Inflammatory macrophage (primary cell): ENCODE results near the gene UGT1A10.

Experiments
- DNase-seq, 2 donors: peaks; one replicate each; pipeline ENCODE4 v3.0.0-alpha.2; 2020 to 2022

The UGT1A10 gene

DNA sequence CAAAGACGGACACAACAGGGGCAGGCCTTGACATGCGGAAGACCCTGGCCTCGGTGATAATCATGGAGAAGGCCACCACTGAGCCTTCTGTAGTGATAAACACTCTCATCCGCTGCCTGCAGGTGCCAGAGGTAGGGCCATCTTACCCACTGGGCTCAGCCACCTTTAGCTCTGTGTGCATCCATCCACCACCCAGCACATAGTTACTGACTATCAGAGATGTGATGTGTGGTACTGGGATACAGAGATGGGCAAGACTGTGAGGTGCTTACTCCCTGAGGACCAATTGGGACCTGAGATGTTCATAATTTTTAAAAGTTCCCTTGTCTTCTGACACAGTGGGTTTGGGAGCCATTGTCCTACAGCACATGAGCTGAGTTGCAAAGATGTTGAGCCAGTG, 143.5 kb downstream of the UGT1A10 start:
- DNase-seq, result no peak

DNA sequence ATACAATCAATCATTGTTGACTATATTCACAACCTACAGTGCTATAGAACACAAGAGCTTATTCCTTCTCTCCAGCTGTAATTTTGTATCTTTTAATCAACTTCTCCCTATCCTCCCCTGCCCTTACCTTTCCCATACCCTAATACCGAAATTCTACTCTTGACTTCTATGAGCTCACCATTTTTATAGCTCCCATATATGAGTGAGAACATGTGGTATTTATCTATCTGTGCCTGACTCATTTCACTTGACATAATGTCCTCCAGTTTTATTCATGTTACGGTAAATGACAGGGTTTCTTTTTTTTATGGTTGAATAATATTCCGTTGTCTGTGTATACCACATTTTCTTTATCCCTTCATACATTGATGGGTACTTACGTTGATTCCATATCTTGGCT, 144.5 kb downstream of the UGT1A10 start:
- DNase-seq, result no peak

GRCh38 chr2:233789554-233789953, 153.3 kb downstream of the UGT1A10 start:
- DNase-seq, result no peak

DNA sequence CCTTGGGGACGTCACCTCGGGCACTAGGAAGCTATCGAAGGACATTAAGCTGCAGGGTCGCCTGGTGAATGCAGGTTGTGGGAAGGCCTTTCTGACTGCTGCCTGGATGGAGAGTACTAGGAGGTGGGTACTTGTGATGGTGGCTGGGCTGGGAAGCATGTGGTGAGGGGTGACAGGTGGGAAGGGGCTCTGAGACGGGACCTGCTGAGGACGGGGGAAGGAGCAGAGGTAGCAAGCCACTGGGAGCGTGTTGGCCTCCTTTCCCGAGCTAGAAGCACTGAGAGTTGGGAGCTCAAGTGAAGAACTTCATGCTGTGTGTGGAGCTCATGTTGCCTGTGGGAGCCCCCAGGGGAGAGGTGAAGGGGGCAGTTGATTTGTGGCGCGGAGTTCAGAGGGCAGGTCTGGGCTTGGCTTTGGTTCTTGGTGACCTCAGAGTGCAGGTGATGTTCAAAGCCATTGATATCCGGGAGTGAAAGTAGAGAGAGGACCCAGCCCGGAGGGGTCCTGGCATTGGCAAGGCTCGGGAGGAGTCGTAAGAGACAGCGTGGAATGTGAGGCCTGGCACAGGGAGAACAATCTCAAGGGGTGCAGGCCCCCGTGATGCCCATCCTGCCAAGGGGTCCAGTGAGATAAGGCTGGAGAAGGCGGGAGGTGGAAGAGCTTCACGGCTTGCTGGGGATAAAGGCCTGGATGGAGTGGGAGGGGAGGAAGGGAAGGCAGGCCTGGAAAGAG, 155.1 kb downstream of the UGT1A10 start:
- DNase-seq, result no peak

DNA sequence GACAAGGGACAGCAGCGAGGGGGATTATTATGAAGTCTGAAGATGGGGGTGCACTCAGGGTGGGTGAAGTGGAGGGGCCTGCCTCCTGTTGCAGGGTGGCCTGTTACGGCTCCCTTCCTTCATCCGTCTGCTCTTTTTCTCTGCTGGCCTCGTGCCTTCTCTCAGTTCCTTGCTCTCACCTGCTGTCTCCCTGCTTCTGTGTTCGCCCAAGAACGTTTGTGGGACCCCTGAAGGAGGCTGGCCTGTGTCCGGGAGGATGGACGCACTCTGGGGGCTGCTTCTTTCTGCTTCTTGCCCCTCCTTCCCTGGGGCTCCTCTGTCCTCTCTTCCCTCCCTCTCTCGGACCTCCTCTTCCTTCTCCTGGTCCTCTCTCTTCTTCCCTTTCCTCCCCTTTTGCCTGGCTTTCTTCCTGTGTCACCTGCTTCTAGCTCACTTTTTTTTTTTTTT, 155.7 kb downstream of the UGT1A10 start:
- DNase-seq, result no peak

DNA sequence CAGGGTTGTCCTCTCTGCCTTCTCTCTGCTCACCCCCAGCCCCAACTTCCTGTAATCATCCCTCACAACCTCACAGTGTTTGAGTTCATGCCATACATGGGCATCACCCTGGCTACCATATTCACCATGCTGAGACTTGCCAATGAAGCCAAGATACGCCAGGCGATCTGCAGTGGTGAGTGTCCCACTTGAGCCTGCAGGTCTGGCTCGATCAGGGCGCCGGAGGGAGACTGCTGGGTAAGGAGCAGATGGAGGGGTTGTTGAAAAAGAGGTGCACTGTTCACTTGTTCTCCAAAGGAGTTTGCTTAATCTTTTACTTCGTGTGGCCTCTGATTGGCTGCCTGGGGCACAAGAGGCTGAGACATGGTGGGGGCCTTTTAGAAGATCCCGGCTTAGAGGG, 156.5 kb downstream of the UGT1A10 start:
- DNase-seq, result no peak

DNA sequence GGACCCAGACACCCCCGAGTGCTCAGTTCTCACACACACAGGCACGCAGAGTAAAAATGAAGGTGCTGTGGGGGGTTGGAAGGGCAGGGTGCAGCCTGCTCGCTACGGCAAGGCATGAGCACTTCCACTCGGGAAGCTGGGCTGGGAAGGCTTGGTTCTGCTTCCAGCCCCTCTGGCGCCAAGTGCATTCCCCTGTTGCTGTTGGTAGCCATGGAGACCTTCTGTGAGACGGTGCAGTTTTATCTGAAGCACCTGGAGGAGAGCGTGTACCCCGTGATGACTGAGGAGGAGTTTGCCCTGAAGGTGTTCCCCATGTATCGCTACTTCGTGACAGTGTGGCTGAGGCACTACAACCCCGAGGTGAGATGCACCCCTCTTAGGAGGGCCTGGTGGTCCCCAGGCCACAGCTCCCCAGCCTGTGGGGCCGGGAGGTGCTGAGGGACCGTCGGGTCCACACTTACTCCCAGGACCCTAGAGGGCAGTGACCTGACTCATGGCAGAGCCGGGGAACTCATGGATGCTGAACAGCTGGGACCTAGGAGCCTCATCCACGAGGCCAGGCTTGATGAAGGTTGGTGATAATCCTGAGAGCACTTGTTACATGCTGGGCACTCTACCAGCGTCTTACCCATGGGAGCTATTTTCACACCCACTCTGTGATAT, 157.3 kb downstream of the UGT1A10 start:
- DNase-seq, result no peak

DNA sequence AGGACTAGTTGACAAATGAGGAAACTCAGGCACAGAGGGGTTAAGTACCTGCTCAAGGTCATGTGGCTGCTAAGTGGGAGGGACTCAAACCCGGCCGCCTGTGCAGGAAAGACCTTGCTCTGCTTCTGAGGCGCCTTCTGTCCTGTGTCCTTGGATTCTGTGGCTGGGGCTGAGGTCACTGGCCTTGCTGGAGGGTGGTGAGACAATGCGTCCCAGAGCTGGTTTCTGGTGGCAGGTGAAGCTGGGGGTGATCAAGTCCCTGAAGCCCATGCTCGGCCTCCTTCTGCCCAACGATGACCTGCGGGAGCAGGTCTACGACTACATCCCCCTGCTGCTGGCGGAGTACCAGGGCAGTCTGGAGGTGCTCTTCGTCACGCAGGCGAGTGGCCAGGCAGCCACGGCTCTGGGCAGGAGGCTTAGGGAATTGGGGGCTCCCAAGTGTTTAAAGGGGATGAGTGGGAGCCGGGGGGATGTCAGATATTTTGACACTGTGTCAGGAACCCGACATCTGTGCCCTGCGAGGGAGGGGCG, 157.9 kb downstream of the UGT1A10 start:
- DNase-seq, result no peak

- no peak for DNase-seq
These were observed 159.5 kb downstream of the UGT1A10 start for GRCh38 chr2:233795735-233796171.

DNA sequence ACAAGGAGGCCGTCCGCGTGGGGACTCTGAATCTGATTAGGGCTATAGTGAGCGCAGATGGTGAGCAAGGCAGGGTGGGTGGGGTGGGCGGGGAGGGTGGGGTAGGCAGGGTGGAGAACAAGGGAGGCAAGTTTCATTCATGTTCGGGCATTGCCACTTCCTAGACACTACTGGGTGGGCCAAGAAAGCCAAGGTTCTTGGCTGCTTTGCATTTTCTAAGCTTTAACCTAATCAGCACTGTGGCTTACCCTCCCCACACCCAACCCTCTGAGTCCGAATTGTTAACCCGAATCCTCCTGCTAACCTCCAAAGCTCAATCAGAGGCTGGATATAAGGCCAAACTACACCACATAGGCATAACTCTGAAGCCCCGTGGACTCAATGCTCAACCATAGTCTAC, 160.0 kb downstream of the UGT1A10 start:
- no peak for DNase-seq

GRCh38 chr2:233798335-233799086, 162.3 kb downstream of the UGT1A10 start:
- no peak for DNase-seq

GRCh38 chr2:233799087-233799665, 162.9 kb downstream of the UGT1A10 start:
- no peak for DNase-seq

DNA sequence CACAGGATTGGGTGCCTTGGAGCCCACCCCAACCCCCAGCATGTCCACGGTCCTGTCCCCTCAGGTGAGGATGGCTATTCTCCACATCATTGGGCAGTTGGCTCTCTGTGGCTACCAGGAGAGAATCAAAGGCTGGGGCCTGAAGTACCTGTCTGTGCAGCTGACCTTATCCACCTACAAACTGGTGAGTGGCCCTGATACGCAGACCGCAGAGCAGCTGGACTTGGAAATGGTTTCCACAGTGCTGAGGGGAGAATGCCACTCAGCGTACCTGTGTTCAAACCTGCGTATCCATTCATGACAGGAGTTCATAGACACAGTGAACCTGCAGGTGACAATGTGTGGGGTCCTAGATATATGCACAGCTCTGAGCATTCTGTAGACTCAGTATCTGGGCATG, 163.5 kb downstream of the UGT1A10 start:
- DNase-seq, result no peak

DNA sequence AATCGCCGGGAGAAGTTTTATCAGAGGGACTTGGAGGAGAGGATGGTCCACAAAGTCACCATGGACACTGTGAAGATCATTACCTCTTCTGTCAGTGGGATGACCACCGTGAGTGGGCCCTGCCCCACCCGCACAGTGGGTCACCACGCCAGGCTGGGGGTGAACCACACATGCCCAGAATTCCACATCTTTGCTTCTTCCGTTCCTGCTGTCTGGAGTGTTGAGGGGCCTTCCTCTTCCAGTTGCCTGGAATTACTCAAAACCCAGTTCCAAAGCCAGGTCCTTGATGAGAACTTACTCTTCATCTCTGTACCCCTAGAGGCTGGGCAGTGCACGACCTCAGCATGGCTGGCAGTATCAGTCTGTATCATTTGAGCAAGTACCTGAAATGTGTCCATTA, 164.0 kb downstream of the UGT1A10 start:
- no peak for DNase-seq

GRCh38 chr2:233801357-233802131, 165.3 kb downstream of the UGT1A10 start:
- no peak for DNase-seq

GRCh38 chr2:233802132-233802815, 166.0 kb downstream of the UGT1A10 start:
- no peak for DNase-seq

GRCh38 chr2:233803292-233803911, 167.2 kb downstream of the UGT1A10 start:
- no peak for DNase-seq

GRCh38 chr2:233803994-233804393, 167.7 kb downstream of the UGT1A10 start:
- DNase-seq, result no peak

GRCh38 chr2:233807215-233807865, 171.1 kb downstream of the UGT1A10 start:
- DNase-seq, result no peak
